CD14-positive monocyte (primary cell): ENCODE results near the gene TEX261. TPM values are rescaled to one million over a fixed set of nuclear protein-coding genes. Genes with fewer than 3 reads are reported as not detected.
A peak's percentile ranks its signal among the peaks of the same experiment; 100 is the strongest.
"Not testable (repeated sequence)": the region's sequence is repeated elsewhere in the genome, so short reads cannot be mapped to it uniquely, and the experiment has no call there.

ENCODE experiments used
- DNase-seq, 3 donors: peaks; one replicate each; pipeline ENCODE4 v3.0.0-alpha.2; 2011 to 2022
- H2AFZ ChIP-seq: 2 replicates; pipeline ENCODE4 v1.6.0; 2012; ENCODE audit warnings: mild to moderate bottlenecking, low read depth, low read length, inconsistent platforms; ENCODE audit not compliant: insufficient read depth, poor library complexity, severe bottlenecking
- H3K27ac ChIP-seq, 2 donors: 1 replicate in 1 of 2; 2 replicates in 1 of 2; pipeline ENCODE4 v1.5.1; 2012 to 2013; ENCODE audit warnings: low read length in 2 of 2, control low read depth in 1 of 2, inconsistent platforms in 1 of 2, low read depth in 1 of 2, mild to moderate bottlenecking in 1 of 2
- H3K27me3 ChIP-seq, 2 donors: one replicate each; pipeline versions ENCODE4 v1.6.0 to v1.6.1; 2011 to 2013; ENCODE audit warnings: low read length in 2 of 2; ENCODE audit not compliant: control insufficient read depth in 2 of 2, insufficient read depth in 2 of 2
- H3K36me3 ChIP-seq, 2 donors: replicated peaks in 1 of 2; 1 replicate in 1 of 2; 2 replicates in 1 of 2; pipeline versions ENCODE4 v1.5.1 to v1.6.1; 2012 to 2013; ENCODE audit warnings: low read length in 2 of 2, control low read depth in 1 of 2, inconsistent platforms in 1 of 2, mild to moderate bottlenecking in 1 of 2; ENCODE audit not compliant: insufficient read depth in 2 of 2, control insufficient read depth in 1 of 2
- H3K4me1 ChIP-seq, 2 donors: 1 replicate in 1 of 2; 2 replicates in 1 of 2; pipeline versions ENCODE4 v1.5.1 to v1.6.1; 2012 to 2013; ENCODE audit warnings: low read length in 2 of 2, control low read depth in 1 of 2, inconsistent platforms in 1 of 2, mild to moderate bottlenecking in 1 of 2, moderate library complexity in 1 of 2; ENCODE audit not compliant: insufficient read depth in 2 of 2, control insufficient read depth in 1 of 2
- H3K4me2 ChIP-seq: replicated peaks from 2 replicates; pipeline ENCODE3; 2012; ENCODE audit warnings: low read length, moderate library complexity, mild to moderate bottlenecking; ENCODE audit not compliant: poor library complexity, severe bottlenecking; ENCODE audit errors: extremely low read depth
- H3K4me3 ChIP-seq, 3 experiments: fragments of 200-600 bp in 1 of 3; sonication (generic) in 1 of 3; replicated peaks in 1 of 3; 1 replicate in 2 of 3; 2 replicates in 1 of 3; pipeline ENCODE4 v1.5.1; 2011 to 2013; ENCODE audit warnings: low read length in 3 of 3, mild to moderate bottlenecking in 3 of 3, control low read depth in 2 of 3, low read depth in 2 of 3, inconsistent platforms in 1 of 3, moderate library complexity in 1 of 3
- H3K79me2 ChIP-seq: 2 replicates; pipeline ENCODE4 v1.6.0; 2012; ENCODE audit warnings: mild to moderate bottlenecking, control low read depth, inconsistent platforms, low read length, moderate library complexity; ENCODE audit not compliant: insufficient read depth
- H3K9ac ChIP-seq: 2 replicates; pipeline ENCODE4 v1.6.0; 2017; ENCODE audit warnings: low read length, mild to moderate bottlenecking; ENCODE audit not compliant: insufficient read depth, poor library complexity, severe bottlenecking
- H3K9me3 ChIP-seq, 2 donors: replicated peaks in 1 of 2; 1 replicate in 1 of 2; 2 replicates in 1 of 2; pipeline versions ENCODE4 v1.5.1 to v1.6.1; 2012 to 2013; ENCODE audit warnings: low read length in 2 of 2, control low read depth in 1 of 2; ENCODE audit not compliant: control insufficient read depth in 1 of 2, insufficient read depth in 1 of 2
- H4K20me1 ChIP-seq: 2 replicates; pipeline ENCODE4 v1.6.0; 2012; ENCODE audit warnings: mild to moderate bottlenecking, low read length, control low read depth, moderate library complexity; ENCODE audit not compliant: insufficient read depth
- H3K27ac Mint-ChIP-seq, 7 donors: one replicate each; pipeline ENCODE4 v1.8.0; 2020; ENCODE audit warnings: mild to moderate bottlenecking in 7 of 7, mixed read lengths in 7 of 7, moderate library complexity in 6 of 7, inconsistent platforms in 2 of 7
- H3K27me3 Mint-ChIP-seq, 3 donors: one replicate each; pipeline ENCODE4 v1.8.0; 2021 to 2022; ENCODE audit warnings: low read depth in 3 of 3, mild to moderate bottlenecking in 3 of 3, mixed read lengths in 3 of 3, moderate library complexity in 3 of 3, inconsistent platforms in 1 of 3
- H3K36me3 Mint-ChIP-seq, 2 donors: one replicate each; pipeline ENCODE4 v1.8.0; 2020; ENCODE audit warnings: mixed read lengths in 2 of 2, inconsistent platforms in 1 of 2, mild to moderate bottlenecking in 1 of 2
- H3K4me1 Mint-ChIP-seq: one replicate; pipeline ENCODE4 v1.8.0; 2020; ENCODE audit warnings: mild to moderate bottlenecking, mixed read lengths
- H3K4me3 Mint-ChIP-seq, 2 donors: one replicate each; pipeline ENCODE4 v1.8.0; 2020; ENCODE audit warnings: mild to moderate bottlenecking in 2 of 2, mixed read lengths in 2 of 2, moderate library complexity in 1 of 2
- H3K9me3 Mint-ChIP-seq, 7 donors: one replicate each; pipeline ENCODE4 v1.8.0; 2020 to 2022; ENCODE audit warnings: mixed read lengths in 7 of 7, mild to moderate bottlenecking in 6 of 7, moderate library complexity in 6 of 7, inconsistent platforms in 2 of 7
- WGBS: methylation state at CpG from one replicate; pipeline ENCODE4 v1.1.5; 2013; ENCODE audit warnings: missing lambda C conversion rate; ENCODE audit not compliant: insufficient coverage; 5-methylcytosine and 5-hydroxymethylcytosine counted together
- intact Hi-C, 2 donors: fragments of 100-400 bp; cut with micrococcal nuclease; formaldehyde crosslinking; loops; one replicate each; pipeline versions ENCODE4 v1.15.0 to v1.15.1; 2023
- polyA plus RNA-seq, 3 donors: library from polyadenylated mRNA; depleted of rRNA in 1 of 3; unstranded in 2 of 3; stranded (reverse) in 1 of 3; fragments of 300-500 nt in 2 of 3; fragments of >200 nt in 1 of 3; fragmentation: Illumina TruSeq in 2 of 3; gene quantifications; 1 replicate in 2 of 3; 2 replicates in 1 of 3; pipeline ENCODE4 v1.2.3, GENCODE V29; 2012 to 2021
- TF ChIP-seq, protein P1 (sequence below): fragments of 200-600 bp; IDR thresholded peaks from one replicate; pipeline ENCODE4 v1.8.0; 2022; ENCODE audit warnings: antibody characterized with exemption, mild to moderate bottlenecking

The TEX261 gene
- polyA plus RNA-seq, 3 donors = 20.1 to 32.2 (median 30.6) TPM

DNA sequence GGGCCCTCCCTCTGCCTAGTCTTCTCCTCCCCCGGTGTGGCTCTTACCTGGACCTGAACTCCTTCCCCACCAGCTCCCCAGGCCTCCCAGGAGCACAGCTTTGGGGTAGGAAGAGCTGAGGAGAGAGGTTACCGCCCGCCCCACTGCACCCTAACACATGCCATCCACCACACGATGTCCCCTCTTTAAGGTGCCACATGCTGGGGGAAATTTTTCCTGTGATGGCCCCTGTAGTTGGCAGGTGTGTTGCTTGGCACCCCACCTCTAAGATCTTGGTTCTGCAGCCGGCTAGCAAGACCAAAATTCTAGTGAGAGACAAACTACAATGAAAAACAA lies 6.9 kb upstream of the TEX261 start:
- H3K4me1 ChIP-seq = peaks cover 14 to 20% of the 10 kb centered on the region in 2 donors
- H3K36me3 ChIP-seq = no peaks in the 10 kb centered on the region
- no peak overlapping the region for H3K4me3 ChIP-seq
- no peaks in the 10 kb centered on the region for H3K27me3 ChIP-seq
- WGBS = no CpG with 5 or more reads among the region's 5 CpGs
- H3K27ac ChIP-seq = no peak overlapping the region
- Mint-ChIP-seq H3K36me3 (no peaks in the 10 kb centered on the region), H3K27me3 (peaks cover 1 to 3% (median 2%) of the 10 kb centered on the region in 3 donors), H3K4me1 (peaks cover 18% of the 10 kb centered on the region), H3K9me3 (no peaks in the 10 kb centered on the region), H3K27ac (peak overlapping the region in 2 of 7 donors; percentile 42 to 45), H3K4me3 (no peak overlapping the region)
- no peak overlapping the region for H3K9ac ChIP-seq
- H4K20me1 ChIP-seq = no peaks in the 10 kb centered on the region
- TF ChIP-seq, protein P1, sequence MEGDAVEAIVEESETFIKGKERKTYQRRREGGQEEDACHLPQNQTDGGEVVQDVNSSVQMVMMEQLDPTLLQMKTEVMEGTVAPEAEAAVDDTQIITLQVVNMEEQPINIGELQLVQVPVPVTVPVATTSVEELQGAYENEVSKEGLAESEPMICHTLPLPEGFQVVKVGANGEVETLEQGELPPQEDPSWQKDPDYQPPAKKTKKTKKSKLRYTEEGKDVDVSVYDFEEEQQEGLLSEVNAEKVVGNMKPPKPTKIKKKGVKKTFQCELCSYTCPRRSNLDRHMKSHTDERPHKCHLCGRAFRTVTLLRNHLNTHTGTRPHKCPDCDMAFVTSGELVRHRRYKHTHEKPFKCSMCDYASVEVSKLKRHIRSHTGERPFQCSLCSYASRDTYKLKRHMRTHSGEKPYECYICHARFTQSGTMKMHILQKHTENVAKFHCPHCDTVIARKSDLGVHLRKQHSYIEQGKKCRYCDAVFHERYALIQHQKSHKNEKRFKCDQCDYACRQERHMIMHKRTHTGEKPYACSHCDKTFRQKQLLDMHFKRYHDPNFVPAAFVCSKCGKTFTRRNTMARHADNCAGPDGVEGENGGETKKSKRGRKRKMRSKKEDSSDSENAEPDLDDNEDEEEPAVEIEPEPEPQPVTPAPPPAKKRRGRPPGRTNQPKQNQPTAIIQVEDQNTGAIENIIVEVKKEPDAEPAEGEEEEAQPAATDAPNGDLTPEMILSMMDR = peak; percentile 3
- peak overlapping the region; percentile 68 for H2AFZ ChIP-seq
- H3K79me2 ChIP-seq = no peaks in the 10 kb centered on the region
- H3K4me2 ChIP-seq = no peak overlapping the region
- DNase-seq = no peak
- H3K9me3 ChIP-seq = no peaks in the 10 kb centered on the region
- intact Hi-C loops = no loop called here

DNA sequence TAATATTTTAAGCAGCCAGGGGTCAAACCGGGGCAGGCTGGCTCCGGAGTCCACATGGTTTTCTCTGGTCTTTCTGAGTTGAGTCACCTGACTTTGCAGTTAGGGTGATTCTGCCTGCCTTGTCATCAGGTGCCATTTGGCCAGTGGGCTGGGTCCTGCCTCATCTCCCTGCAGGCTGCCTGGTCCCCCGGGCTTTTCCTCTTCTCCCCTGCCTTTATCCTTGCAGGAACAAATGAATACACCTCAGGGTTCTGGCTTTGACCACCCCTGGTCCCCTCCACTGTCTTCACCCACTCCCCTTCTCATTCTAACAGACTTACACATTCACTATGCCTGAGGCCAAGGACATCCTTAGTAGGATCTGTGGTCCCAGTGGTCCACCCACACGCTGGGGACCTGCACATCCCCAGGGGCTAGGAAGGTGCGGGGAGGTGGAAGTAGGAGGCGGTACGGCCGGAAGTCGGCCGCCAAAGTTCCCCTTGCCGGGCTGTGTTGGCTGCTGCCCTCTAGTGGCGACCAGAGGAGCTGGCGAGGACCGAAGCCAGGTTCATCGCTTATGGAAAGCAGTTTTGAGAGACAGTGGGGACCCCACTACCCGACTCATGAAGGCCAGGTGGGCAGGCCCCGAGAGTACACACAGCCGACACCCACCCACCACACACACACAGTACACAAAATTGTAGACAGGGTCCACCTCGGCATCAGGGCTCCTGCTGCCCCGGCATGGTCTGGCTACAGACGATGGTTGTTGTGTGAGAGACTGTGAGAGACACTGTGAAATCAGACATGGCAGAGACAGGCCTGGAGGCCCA lies 6.3 kb upstream of the TEX261 start:
- Histone ChIP-seq H3K4me3 (no peak overlapping the region), H3K4me1 (peaks cover 14 to 22% of the 10 kb centered on the region in 2 donors), H3K9me3 (no peaks in the 10 kb centered on the region), H4K20me1 (no peaks in the 10 kb centered on the region), H3K79me2 (no peaks in the 10 kb centered on the region), H2AFZ (peak overlapping the region; percentile 68), H3K4me2 (peak overlapping the region; percentile 57), H3K9ac (no peak overlapping the region), H3K27me3 (no peaks in the 10 kb centered on the region), H3K27ac (no peak overlapping the region), H3K36me3 (no peaks in the 10 kb centered on the region)
- WGBS = 17% methylated on average over 14 of the region's 21 CpGs
- intact Hi-C loops = loop anchor here in 1 of 2 donors (1.0 kb wide), 1 partner anchor 36 kb away; no protein-coding TSS in a partner anchor
- TF ChIP-seq, protein P1 = peak; percentile 92
- H3K9me3 Mint-ChIP-seq = no peaks in the 10 kb centered on the region
- H3K27ac Mint-ChIP-seq = peak overlapping the region in 2 of 7 donors; percentile 42 to 61
- no peaks in the 10 kb centered on the region for H3K36me3 Mint-ChIP-seq
- DNase-seq = peak; percentile 63 to 79 (median 79)
- H3K4me3 Mint-ChIP-seq = peak overlapping the region in 1 of 2 donors; percentile 57
- peaks cover 1 to 3% (median 2%) of the 10 kb centered on the region in 3 donors for H3K27me3 Mint-ChIP-seq
- peaks cover 18% of the 10 kb centered on the region for H3K4me1 Mint-ChIP-seq

DNA sequence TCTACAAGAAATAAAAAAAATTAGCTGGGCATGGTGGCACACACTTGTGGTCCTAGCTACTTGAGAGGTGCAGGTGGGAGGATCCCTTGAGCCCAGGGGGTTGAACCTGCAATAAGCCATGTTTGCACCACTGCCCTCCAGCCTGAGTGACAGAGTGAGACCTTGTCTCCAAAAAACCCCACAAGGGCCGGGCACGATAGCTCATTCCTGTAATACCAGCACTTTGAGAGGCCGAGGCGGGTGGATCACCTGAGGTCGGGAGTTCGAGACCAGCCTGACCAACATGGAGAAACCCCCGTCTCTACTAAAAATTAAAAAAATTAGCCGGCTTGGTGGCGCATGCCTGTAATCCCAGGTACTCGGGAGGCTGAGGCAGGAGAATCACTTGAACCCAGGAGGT lies 5.3 kb upstream of the TEX261 start:
- not testable (repeated sequence) for H3K9me3 Mint-ChIP-seq, H3K27me3 Mint-ChIP-seq, H3K36me3 ChIP-seq, H3K79me2 ChIP-seq, H3K27ac ChIP-seq, H3K27ac Mint-ChIP-seq, H3K9ac ChIP-seq, H3K36me3 Mint-ChIP-seq, DNase-seq, H3K4me3 ChIP-seq, H4K20me1 ChIP-seq, H3K9me3 ChIP-seq, H3K4me3 Mint-ChIP-seq, H2AFZ ChIP-seq, H3K27me3 ChIP-seq, H3K4me2 ChIP-seq
- peaks cover 23 to 32% of the 10 kb centered on the region in 2 donors for H3K4me1 ChIP-seq
- 100% methylated on average over 4 of the region's 10 CpGs for WGBS
- H3K4me1 Mint-ChIP-seq = peaks cover 28% of the 10 kb centered on the region
- intact Hi-C loops = loop anchor here in 1 of 2 donors (1.0 kb wide), 1 partner anchor 35 kb away; no protein-coding TSS in a partner anchor
